Gastrocnemius medialis (tissue), 4 donors: ENCODE measurements around the gene SEC24C.
A peak's percentile ranks its signal among the peaks of the same experiment; 100 is the strongest.

Experiments
- CTCF ChIP-seq, 5 experiments: fragments of 450-650 bp in 3 of 5; fragments of 200-600 bp in 2 of 5; sonication (generic) in 2 of 5; IDR thresholded peaks in 4 of 5; conservative IDR thresholded peaks in 1 of 5; 1 replicate in 4 of 5; 2 replicates in 1 of 5; pipeline ENCODE4 v1.5.1; 2016 to 2019; ENCODE audit warnings: antibody characterized with exemption in 5 of 5, mild to moderate bottlenecking in 3 of 5, moderate library complexity in 3 of 5
- POLR2A ChIP-seq, 2 donors: fragments of 450-650 bp; IDR thresholded peaks; one replicate each; pipeline ENCODE4 v1.6.1; 2017; ENCODE audit warnings: antibody characterized with exemption in 2 of 2, mild to moderate bottlenecking in 2 of 2, moderate library complexity in 2 of 2

- TF ChIP-seq CTCF (IDR thresholded peaks at IDR 0.05 in 4 of 5, conservative IDR thresholded peaks at IDR 0.05 in 1 of 5) = peak in 1 of 5 experiments; percentile 25
- peak; percentile 85 to 92 for TF ChIP-seq POLR2A (IDR thresholded peaks at IDR 0.05)
Measured at GRCh38 chr10:73785211-73785720, 41.1 kb downstream of the SEC24C start, which contains the start of gene ZSWIM8.
